ENCODE measurements around the gene MORN2. TPM values are rescaled to one million over a fixed set of nuclear protein-coding genes. Genes with fewer than 3 reads are reported as not detected.

Gene MORN2
- total RNA-seq, 1 donor from 2014 or later, result 5.7 TPM

DNA sequence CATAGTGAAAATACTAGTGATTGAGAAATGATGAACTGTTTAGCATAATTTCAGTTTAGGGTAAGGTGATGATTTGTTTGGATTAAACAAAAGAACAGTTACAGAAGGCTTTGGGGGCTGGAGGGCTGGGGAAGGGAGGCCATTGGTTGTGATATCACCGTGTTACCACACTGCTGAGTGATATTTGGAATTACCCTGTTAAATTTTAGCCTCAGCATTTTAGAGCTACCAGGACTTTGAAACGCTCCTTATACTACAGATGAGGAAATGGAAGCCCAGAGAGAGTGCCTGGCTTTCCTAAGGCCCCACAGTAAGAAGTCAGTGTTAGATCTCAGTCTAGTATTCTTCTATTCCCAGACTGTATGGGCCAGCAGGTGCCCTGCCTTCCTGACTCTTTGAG is 29.5 kb downstream of the MORN2 start:
- H3K36me3 Mint-ChIP-seq (ENCODE audit: unreplicated experiment), result no peaks in the 10 kb centered on the region
- H3K27me3 Mint-ChIP-seq (ENCODE audit: unreplicated experiment), result no peaks in the 10 kb centered on the region
- no peak for DNase-seq
- H3K4me1 Mint-ChIP-seq (ENCODE audit: low read depth, unreplicated experiment), result no peaks in the 10 kb centered on the region
- H3K27ac Mint-ChIP-seq (ENCODE audit: unreplicated experiment), result no peak overlapping the region
- H3K4me3 Mint-ChIP-seq (ENCODE audit: unreplicated experiment), result no peak overlapping the region
- no peaks in the 10 kb centered on the region for H3K9me3 Mint-ChIP-seq (ENCODE audit: unreplicated experiment)
- TF ChIP-seq, protein P1, sequence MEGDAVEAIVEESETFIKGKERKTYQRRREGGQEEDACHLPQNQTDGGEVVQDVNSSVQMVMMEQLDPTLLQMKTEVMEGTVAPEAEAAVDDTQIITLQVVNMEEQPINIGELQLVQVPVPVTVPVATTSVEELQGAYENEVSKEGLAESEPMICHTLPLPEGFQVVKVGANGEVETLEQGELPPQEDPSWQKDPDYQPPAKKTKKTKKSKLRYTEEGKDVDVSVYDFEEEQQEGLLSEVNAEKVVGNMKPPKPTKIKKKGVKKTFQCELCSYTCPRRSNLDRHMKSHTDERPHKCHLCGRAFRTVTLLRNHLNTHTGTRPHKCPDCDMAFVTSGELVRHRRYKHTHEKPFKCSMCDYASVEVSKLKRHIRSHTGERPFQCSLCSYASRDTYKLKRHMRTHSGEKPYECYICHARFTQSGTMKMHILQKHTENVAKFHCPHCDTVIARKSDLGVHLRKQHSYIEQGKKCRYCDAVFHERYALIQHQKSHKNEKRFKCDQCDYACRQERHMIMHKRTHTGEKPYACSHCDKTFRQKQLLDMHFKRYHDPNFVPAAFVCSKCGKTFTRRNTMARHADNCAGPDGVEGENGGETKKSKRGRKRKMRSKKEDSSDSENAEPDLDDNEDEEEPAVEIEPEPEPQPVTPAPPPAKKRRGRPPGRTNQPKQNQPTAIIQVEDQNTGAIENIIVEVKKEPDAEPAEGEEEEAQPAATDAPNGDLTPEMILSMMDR (IDR thresholded peaks at IDR 0.05; ENCODE audit: partially characterized antibody, unreplicated experiment), result no peak

DNA sequence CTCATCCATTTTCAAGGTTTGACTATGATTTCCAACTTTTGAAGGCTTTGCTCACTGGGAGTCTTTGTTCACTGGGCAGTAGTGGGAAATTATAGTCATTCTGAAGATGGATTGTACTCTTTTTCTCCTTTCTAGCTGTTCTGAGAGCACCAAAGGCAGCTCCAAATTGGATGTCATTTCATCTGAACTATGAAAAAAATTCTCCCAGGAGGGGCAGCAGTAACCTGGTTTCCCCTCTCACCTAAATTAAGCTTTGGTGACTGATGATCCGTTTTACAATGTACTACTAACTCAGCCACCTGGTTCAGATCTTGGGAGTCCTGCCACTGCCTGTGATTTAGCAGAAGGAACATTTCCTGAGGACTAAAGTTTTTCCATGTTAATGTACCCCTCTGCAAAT is 31.5 kb downstream of the MORN2 start:
- no peaks in the 10 kb centered on the region for H3K27me3 Mint-ChIP-seq (ENCODE audit: unreplicated experiment)
- DNase-seq, result no peak
- H3K27ac Mint-ChIP-seq (ENCODE audit: unreplicated experiment), result no peak overlapping the region
- no peaks in the 10 kb centered on the region for H3K4me1 Mint-ChIP-seq (ENCODE audit: low read depth, unreplicated experiment)
- no peaks in the 10 kb centered on the region for H3K9me3 Mint-ChIP-seq (ENCODE audit: unreplicated experiment)
- H3K4me3 Mint-ChIP-seq (ENCODE audit: unreplicated experiment), result no peak overlapping the region
- no peaks in the 10 kb centered on the region for H3K36me3 Mint-ChIP-seq (ENCODE audit: unreplicated experiment)
- TF ChIP-seq, protein P1 (IDR thresholded peaks at IDR 0.05; ENCODE audit: partially characterized antibody, unreplicated experiment), result no peak

DNA sequence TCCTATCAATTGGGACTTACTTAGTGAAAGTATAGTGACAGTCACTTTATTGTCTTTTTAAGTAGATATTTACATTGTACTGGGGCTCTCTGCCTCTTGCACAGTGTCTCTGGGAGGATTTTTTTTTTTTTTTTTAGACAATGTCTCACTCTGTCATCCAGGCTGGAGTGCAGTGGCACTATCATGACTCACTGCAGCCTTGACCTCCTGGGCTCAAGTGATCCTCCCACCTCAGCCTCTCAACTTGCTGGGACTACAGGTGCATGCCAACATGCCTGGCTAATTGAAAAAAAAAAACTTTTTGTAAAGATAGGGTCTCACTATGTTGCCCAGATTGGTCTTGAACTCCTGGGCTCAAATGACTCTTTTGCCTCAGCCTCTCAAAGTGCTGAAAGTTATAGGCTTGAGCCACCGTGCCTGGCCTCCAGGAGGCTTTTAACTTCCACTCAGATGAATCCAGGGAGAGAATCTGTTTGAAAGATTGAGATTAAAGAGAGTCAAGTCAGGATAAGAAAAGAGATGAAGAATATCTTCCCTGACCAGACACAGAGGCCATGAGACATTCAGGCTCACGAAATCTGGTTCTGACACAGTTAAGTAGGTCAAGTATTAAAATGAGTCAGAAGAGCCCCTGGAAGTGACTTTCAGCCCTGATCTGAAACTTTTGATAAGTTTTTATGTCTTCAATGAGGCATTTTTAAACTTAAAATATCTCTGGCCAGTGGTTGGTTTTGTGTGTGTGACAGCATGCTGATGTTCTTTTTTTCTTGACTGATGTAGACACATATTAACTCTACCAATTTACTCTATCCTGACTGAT is 32.2 kb downstream of the MORN2 start:
- TF ChIP-seq, protein P1 (IDR thresholded peaks at IDR 0.05; ENCODE audit: partially characterized antibody, unreplicated experiment), result no peak
- H3K36me3 Mint-ChIP-seq (ENCODE audit: unreplicated experiment), result no peaks in the 10 kb centered on the region
- H3K4me1 Mint-ChIP-seq (ENCODE audit: low read depth, unreplicated experiment), result no peaks in the 10 kb centered on the region
- no peak overlapping the region for H3K4me3 Mint-ChIP-seq (ENCODE audit: unreplicated experiment)
- H3K27me3 Mint-ChIP-seq (ENCODE audit: unreplicated experiment), result no peaks in the 10 kb centered on the region
- no peak for DNase-seq
- H3K27ac Mint-ChIP-seq (ENCODE audit: unreplicated experiment), result no peak overlapping the region
- no peaks in the 10 kb centered on the region for H3K9me3 Mint-ChIP-seq (ENCODE audit: unreplicated experiment)

DNA sequence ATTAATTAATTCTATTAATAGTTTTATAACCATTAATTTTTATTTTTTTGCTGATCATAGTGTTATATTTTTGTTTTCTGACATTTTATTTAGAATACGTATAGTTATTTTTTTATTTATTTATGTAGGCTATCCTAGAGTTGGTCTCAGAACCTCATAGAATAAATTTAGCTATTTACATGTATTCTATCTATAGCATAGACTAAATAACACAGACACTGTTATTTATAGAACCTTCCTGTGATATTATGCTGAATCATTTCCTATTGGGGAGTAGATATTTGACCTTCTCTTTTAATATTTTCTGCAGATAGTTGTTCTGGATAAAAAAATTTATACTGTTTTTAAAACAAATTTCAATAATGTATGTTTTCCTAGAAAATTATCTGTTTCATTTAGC is 34.1 kb downstream of the MORN2 start:
- Mint-ChIP-seq H3K4me3 (ENCODE audit: unreplicated experiment) (no peak overlapping the region), H3K9me3 (ENCODE audit: unreplicated experiment) (no peaks in the 10 kb centered on the region), H3K4me1 (ENCODE audit: low read depth, unreplicated experiment) (no peaks in the 10 kb centered on the region), H3K36me3 (ENCODE audit: unreplicated experiment) (no peaks in the 10 kb centered on the region), H3K27me3 (ENCODE audit: unreplicated experiment) (no peaks in the 10 kb centered on the region), H3K27ac (ENCODE audit: unreplicated experiment) (no peak overlapping the region)
- DNase-seq, result no peak
- TF ChIP-seq, protein P1 (IDR thresholded peaks at IDR 0.05; ENCODE audit: partially characterized antibody, unreplicated experiment), result no peak

DNA sequence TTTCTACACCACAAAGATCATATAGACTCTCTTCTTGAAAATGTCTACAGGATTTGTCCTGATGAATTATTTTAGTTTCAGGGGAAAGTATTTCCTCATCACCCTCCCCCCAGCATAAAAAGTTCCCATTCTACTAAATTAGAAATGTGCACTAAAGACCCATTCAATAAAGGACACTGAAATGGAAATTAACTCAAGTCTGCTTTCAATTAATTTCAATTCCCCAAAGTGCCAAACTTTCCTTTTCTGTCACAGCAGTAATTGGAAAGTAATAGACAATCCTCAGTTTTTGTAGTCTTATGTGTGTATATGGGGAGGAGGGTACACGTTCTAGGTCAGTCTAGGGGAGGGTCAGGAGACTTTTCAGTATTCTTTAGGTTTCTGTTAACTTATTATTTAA is 35.4 kb downstream of the MORN2 start:
- DNase-seq, result no peak
- Mint-ChIP-seq H3K36me3 (ENCODE audit: unreplicated experiment) (no peaks in the 10 kb centered on the region), H3K9me3 (ENCODE audit: unreplicated experiment) (no peaks in the 10 kb centered on the region), H3K4me1 (ENCODE audit: low read depth, unreplicated experiment) (no peaks in the 10 kb centered on the region), H3K27me3 (ENCODE audit: unreplicated experiment) (no peaks in the 10 kb centered on the region), H3K4me3 (ENCODE audit: unreplicated experiment) (no peak overlapping the region), H3K27ac (ENCODE audit: unreplicated experiment) (no peak overlapping the region)
- TF ChIP-seq, protein P1 (IDR thresholded peaks at IDR 0.05; ENCODE audit: partially characterized antibody, unreplicated experiment), result no peak

All from glutamatergic neuron (in vitro differentiated cells).